Gastroesophageal sphincter (tissue), 3 donors: ENCODE results near the gene SERPINB10.

Source experiments
- POLR2A ChIP-seq, 2 donors: fragments of 450-650 bp; IDR thresholded peaks; one replicate each; pipeline ENCODE4 v1.6.1; 2017; ENCODE audit warnings: antibody characterized with exemption in 2 of 2, mild to moderate bottlenecking in 2 of 2, moderate library complexity in 1 of 2
- POLR2AphosphoS5 ChIP-seq: sonication (generic); formaldehyde crosslinking; IDR thresholded peaks from one replicate; pipeline ENCODE4 v1.6.1; 2017; ENCODE audit warnings: antibody characterized with exemption
- TF ChIP-seq, protein P1 (sequence below), 4 experiments: fragments of 200-600 bp in 2 of 4; fragments of 450-650 bp in 2 of 4; sonication (generic) in 1 of 4; IDR thresholded peaks; one replicate each; pipeline ENCODE4 v1.5.1; 2017 to 2019; ENCODE audit warnings: antibody characterized with exemption in 4 of 4, mild to moderate bottlenecking in 2 of 4, moderate library complexity in 2 of 4

DNA sequence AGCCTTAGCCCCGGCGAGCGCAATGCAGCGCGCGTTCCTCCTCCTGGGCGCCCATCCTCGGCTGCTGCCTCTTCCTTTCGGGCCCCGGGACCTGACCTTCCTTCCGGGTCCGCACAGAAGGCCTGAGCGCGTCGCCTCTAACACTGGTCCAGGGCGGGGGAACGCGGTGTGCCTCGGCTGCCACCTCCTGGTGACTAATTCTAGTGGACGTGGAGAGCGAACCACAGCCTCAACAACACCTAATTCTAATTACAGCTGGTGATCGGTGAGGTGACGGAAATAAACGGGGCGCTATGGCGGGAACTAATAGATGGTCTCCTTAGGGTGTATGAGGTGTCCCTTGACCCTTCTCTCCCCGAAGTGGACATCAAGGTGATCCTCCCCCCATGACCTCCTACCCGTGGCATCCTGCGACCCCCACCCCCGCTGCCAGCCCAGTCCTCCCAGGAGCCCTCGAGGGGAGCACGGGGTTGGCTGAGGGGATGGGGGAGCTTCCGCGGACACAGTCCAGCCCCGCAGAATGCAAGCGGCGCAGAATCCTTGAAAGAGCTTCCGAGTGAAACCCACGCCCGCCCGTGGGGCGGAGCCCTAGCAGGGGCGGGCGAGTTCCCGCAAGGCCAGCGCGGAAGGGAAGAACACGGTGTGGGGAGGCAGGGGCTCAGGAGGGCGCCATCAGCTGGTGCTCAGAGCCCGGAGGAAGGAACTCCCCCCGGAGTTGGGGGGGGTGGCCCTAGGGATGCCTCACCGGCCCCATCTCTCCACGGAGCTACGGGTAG lies 28.6 kb downstream of the SERPINB10 start:
- TF ChIP-seq, protein P1, sequence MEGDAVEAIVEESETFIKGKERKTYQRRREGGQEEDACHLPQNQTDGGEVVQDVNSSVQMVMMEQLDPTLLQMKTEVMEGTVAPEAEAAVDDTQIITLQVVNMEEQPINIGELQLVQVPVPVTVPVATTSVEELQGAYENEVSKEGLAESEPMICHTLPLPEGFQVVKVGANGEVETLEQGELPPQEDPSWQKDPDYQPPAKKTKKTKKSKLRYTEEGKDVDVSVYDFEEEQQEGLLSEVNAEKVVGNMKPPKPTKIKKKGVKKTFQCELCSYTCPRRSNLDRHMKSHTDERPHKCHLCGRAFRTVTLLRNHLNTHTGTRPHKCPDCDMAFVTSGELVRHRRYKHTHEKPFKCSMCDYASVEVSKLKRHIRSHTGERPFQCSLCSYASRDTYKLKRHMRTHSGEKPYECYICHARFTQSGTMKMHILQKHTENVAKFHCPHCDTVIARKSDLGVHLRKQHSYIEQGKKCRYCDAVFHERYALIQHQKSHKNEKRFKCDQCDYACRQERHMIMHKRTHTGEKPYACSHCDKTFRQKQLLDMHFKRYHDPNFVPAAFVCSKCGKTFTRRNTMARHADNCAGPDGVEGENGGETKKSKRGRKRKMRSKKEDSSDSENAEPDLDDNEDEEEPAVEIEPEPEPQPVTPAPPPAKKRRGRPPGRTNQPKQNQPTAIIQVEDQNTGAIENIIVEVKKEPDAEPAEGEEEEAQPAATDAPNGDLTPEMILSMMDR (IDR thresholded peaks at IDR 0.05) = peak; percentile 48 to 80 (median 52)
- TF ChIP-seq POLR2A (IDR thresholded peaks at IDR 0.05) (no peak), POLR2AphosphoS5 (no peak)
